A549 (cell line): ENCODE measurements around the gene PPM1H. TPM values are rescaled to one million over a fixed set of nuclear protein-coding genes. Genes with fewer than 3 reads are reported as not detected.

Experiments used
- ATAC-seq, 2 experiments: fragments of 200-7000 bp in 1 of 2; fragments of >200 bp in 1 of 2; cut with Nextera tagmentation in 1 of 2; cut with Tn5 transposase in 1 of 2; 3 replicates each; pipeline versions ENCODE4 v1.8.0 to v1.9.1; 2018 to 2020; ENCODE audit warnings: mild to moderate bottlenecking in 1 of 2, moderate library complexity in 1 of 2
- CTCF ChIA-PET: fragments of 300-600 bp; sonication (Branson Sonifier 250); formaldehyde crosslinking; extraction: SDS; loops from one replicate; lab custom pipeline; 2021; ENCODE audit warnings: antibody characterized with exemption, inconsistent platforms; lab: Yijun Ruan, JAX
- POLR2A ChIA-PET: fragments of 350-600 bp; formaldehyde crosslinking; extraction: SDS; loops from one replicate; lab custom pipeline; 2021; ENCODE audit warnings: antibody characterized with exemption, inconsistent platforms; lab: Yijun Ruan, JAX
- DNase-seq, 2 experiments: peaks; one replicate each; pipeline versions ENCODE4 v3.0.0 to v3.0.0-alpha.2; 2011 to 2016; ENCODE audit warnings: low read depth in 1 of 2, low spot score in 1 of 2
- FAIRE-seq: peaks from 2 replicates; lab custom pipeline; 2011; peaks lifted over from hg19 to GRCh38; lab: Jason Lieb, UNC
- H3K27ac ChIP-seq, 2 experiments: fragments of >200 bp; sonication (Bioruptor Twin); formaldehyde crosslinking; 3 replicates each; pipeline ENCODE4 v1.5.1; 2016 to 2017
- H3K4me1 ChIP-seq: fragments of >200 bp; sonication (Bioruptor Twin); formaldehyde crosslinking; 3 replicates; pipeline ENCODE4 v1.6.1; 2016
- H3K4me2 ChIP-seq: fragments of >200 bp; sonication (Bioruptor Twin); formaldehyde crosslinking; 3 replicates; pipeline ENCODE4 v1.6.1; 2016
- H3K4me3 ChIP-seq: fragments of >200 bp; sonication (Bioruptor Twin); formaldehyde crosslinking; 3 replicates; pipeline ENCODE4 v1.5.1; 2016
- H3K9me3 ChIP-seq: fragments of >200 bp; sonication (Bioruptor Twin); formaldehyde crosslinking; 3 replicates; pipeline ENCODE4 v1.6.1; 2016
- CBX2 ChIP-seq: fragments of 200-600 bp; sonication (generic); IDR thresholded peaks from 2 replicates; pipeline ENCODE4 v1.6.1; 2016; ENCODE audit warnings: low read depth, mild to moderate bottlenecking, borderline replicate concordance
- CEBPB ChIP-seq, 2 experiments: fragments of >200 bp in 1 of 2; sonication (Bioruptor Twin) in 1 of 2; formaldehyde crosslinking in 1 of 2; IDR thresholded peaks; 2 replicates each; pipeline ENCODE4 v1.6.1; 2012 to 2016
- CHD2 ChIP-seq: fragments of 150-350 bp; IDR thresholded peaks from 2 replicates; pipeline ENCODE4 v1.6.1; 2014; ENCODE audit warnings: low read length; ENCODE audit not compliant: partially characterized antibody
- CTCF ChIP-seq: fragments of >200 bp; sonication (Bioruptor Twin); formaldehyde crosslinking; IDR thresholded peaks from 3 replicates; pipeline ENCODE4 v1.5.1; 2016
- E2F6 ChIP-seq: IDR thresholded peaks from 2 replicates; pipeline ENCODE4 v1.6.1; 2012; ENCODE audit warnings: low read depth, borderline replicate concordance
- ELK1 ChIP-seq: fragments of 150-350 bp; IDR thresholded peaks from 2 replicates; pipeline ENCODE4 v1.6.1; 2014; ENCODE audit warnings: low read depth, mild to moderate bottlenecking, low read length
- EP300 ChIP-seq, 2 experiments: fragments of >200 bp; sonication (Bioruptor Twin); formaldehyde crosslinking; IDR thresholded peaks; 2 replicates in 1 of 2; 3 replicates in 1 of 2; pipeline ENCODE4 v1.6.1; 2016 to 2017
- FOSL2 ChIP-seq, 2 experiments: fragments of 450-650 bp in 1 of 2; fragments of >200 bp in 1 of 2; sonication (Bioruptor Twin) in 1 of 2; formaldehyde crosslinking; IDR thresholded peaks; 2 replicates each; pipeline versions ENCODE4 v1.5.0 to v1.6.1; 2016 to 2020; ENCODE audit warnings: mild to moderate bottlenecking in 1 of 2, moderate library complexity in 1 of 2
- HES2 ChIP-seq: fragments of >200 bp; sonication (Bioruptor Twin); formaldehyde crosslinking; IDR thresholded peaks from 2 replicates; pipeline ENCODE4 v1.6.1; 2016
- HOXA7 ChIP-seq: fragments of 250-450 bp; sonication (Bioruptor Pico); IDR thresholded peaks from 2 replicates; pipeline ENCODE4 v1.5.0; 2020; ENCODE audit warnings: mild to moderate bottlenecking, moderate library complexity
- HOXB13 ChIP-seq: fragments of 250-450 bp; sonication (Bioruptor Pico); IDR thresholded peaks from 2 replicates; pipeline ENCODE4 v1.5.0; 2020; ENCODE audit warnings: low read depth, mild to moderate bottlenecking, moderate library complexity
- JUN ChIP-seq, 2 experiments: fragments of >200 bp; sonication (Bioruptor Twin); formaldehyde crosslinking; IDR thresholded peaks; 2 replicates in 1 of 2; 3 replicates in 1 of 2; pipeline ENCODE4 v1.6.1; 2016 to 2017
- JUNB ChIP-seq: fragments of >200 bp; sonication (Bioruptor Twin); formaldehyde crosslinking; IDR thresholded peaks from 2 replicates; pipeline ENCODE4 v1.6.1; 2016
- MAFK ChIP-seq: fragments of 450-650 bp; IDR thresholded peaks from 2 replicates; pipeline ENCODE4 v1.6.1; 2014; ENCODE audit not compliant: partially characterized antibody
- MAZ ChIP-seq: fragments of 150-350 bp; IDR thresholded peaks from 2 replicates; pipeline ENCODE4 v1.6.1; 2014; ENCODE audit warnings: antibody characterized with exemption, low read depth, low read length, borderline replicate concordance
- MYC ChIP-seq: IDR thresholded peaks from 2 replicates; pipeline ENCODE4 v1.6.1; 2012; ENCODE audit warnings: mild to moderate bottlenecking, inconsistent platforms, low read length, improper control_type of control experiment, borderline replicate concordance
- NFE2L2 ChIP-seq: fragments of 150-350 bp; conservative IDR thresholded peaks from 2 replicates; pipeline ENCODE4 v1.6.1; 2014; ENCODE audit warnings: low read length
- RAD21 ChIP-seq, 2 experiments: fragments of >200 bp in 1 of 2; sonication (Bioruptor Twin) in 1 of 2; formaldehyde crosslinking in 1 of 2; IDR thresholded peaks in 1 of 2; conservative IDR thresholded peaks in 1 of 2; 2 replicates in 1 of 2; 3 replicates in 1 of 2; pipeline ENCODE4 v1.6.1; 2012 to 2018; ENCODE audit warnings: inconsistent platforms in 1 of 2
- RARB ChIP-seq: fragments of 250-450 bp; sonication (Bioruptor Pico); IDR thresholded peaks from 2 replicates; pipeline ENCODE4 v1.8.0; 2021; ENCODE audit warnings: mild to moderate bottlenecking, moderate library complexity
- RCOR1 ChIP-seq: fragments of 150-350 bp; IDR thresholded peaks from 2 replicates; pipeline ENCODE4 v1.6.1; 2014; ENCODE audit warnings: antibody characterized with exemption, low read length, low read depth
- RFX5 ChIP-seq: fragments of 450-650 bp; IDR thresholded peaks from 2 replicates; pipeline ENCODE4 v1.7.1; 2014; ENCODE audit warnings: antibody characterized with exemption, mild to moderate bottlenecking, moderate library complexity
- SMC3 ChIP-seq: fragments of >200 bp; sonication (Bioruptor Twin); formaldehyde crosslinking; IDR thresholded peaks from 3 replicates; pipeline ENCODE4 v1.6.1; 2018; ENCODE audit warnings: inconsistent platforms
- TFCP2L1 ChIP-seq: fragments of 250-450 bp; sonication (Bioruptor Pico); IDR thresholded peaks from 2 replicates; pipeline ENCODE4 v1.5.0; 2021; ENCODE audit warnings: mild to moderate bottlenecking
- ZFP36 ChIP-seq: fragments of 450-650 bp; IDR thresholded peaks from 2 replicates; pipeline ENCODE4 v1.6.1; 2014; ENCODE audit warnings: borderline replicate concordance; ENCODE audit not compliant: partially characterized antibody
- ZNF302 ChIP-seq: fragments of 250-450 bp; sonication (Bioruptor Pico); IDR thresholded peaks from 2 replicates; pipeline ENCODE4 v1.9.0; 2021; ENCODE audit warnings: inconsistent platforms, mild to moderate bottlenecking, moderate library complexity
- WGBS: methylation state at CpG from one replicate; pipeline ENCODE4 v1.1.6; 2017; ENCODE audit errors: missing lambda C conversion rate; 5-methylcytosine and 5-hydroxymethylcytosine counted together
- polyA plus RNA-seq, 4 experiments: library from polyadenylated mRNA; depleted of rRNA in 3 of 4; stranded (reverse); fragments of >200 nt; fragmentation: RNase III in 1 of 4; extraction: RNeasy Plus Mini Kit Qiagen cat#74134 plus additional on column Dnase treatment in 1 of 4; gene quantifications; 2 replicates in 3 of 4; 3 replicates in 1 of 4; pipeline ENCODE4 v1.2.3, GENCODE V29; 2011 to 2017

PPM1H gene
- polyA plus RNA-seq, 2 of the 4 experiments (the other 2 are of a cell fraction) = 7.8 TPM

- POLR2A ChIA-PET = no interaction called here
- Histone ChIP-seq H3K27ac (peak overlapping the region; percentile 71 to 93; a peak in 5 of 6 replicates), H3K4me3 (no peak overlapping the region), H3K4me2 (peak overlapping the region; percentile 34)
- DNase-seq (peak in 1 of 2 experiments; percentile 42), FAIRE-seq (no peak)
- WGBS = 42% methylated on average over 5 of the region's 5 CpGs
- TF ChIP-seq RARB (CRISPR knock-in tag) (no peak), FOSL2 (IDR thresholded peaks at IDR 0.05) (no peak), FOSL2 (CRISPR knock-in tag; IDR thresholded peaks at IDR 0.05) (peak; percentile 49; the same call in 1 of the 2 replicates)
- TF ChIP-seq, all 56 proteins: peak for 1
- ATAC-seq = peak; percentile 38 to 79; a peak in 3 of 6 replicates
- no peaks in the 10 kb centered on the region for H3K9me3 ChIP-seq
- CTCF ChIA-PET = interaction anchor here (1.0 to 1.9 kb wide), 6 partner anchors 10 to 330 kb away, joined by 3 to 6 read pairs (median 4); no protein-coding TSS in a partner anchor
- H3K4me1 ChIP-seq = peaks cover 64% of the 10 kb centered on the region
Observed at GRCh38 chr12:62767496-62767895, 167.5 kb downstream of the PPM1H start.

- DNase-seq (no peak), FAIRE-seq (no peak), ATAC-seq (no peak)
- Histone ChIP-seq H3K9me3 (no peaks in the 10 kb centered on the region), H3K4me2 (no peak overlapping the region), H3K27ac (peak overlapping the region; percentile 71 to 93; a peak in 5 of 6 replicates), H3K4me1 (peaks cover 71% of the 10 kb centered on the region), H3K4me3 (no peak overlapping the region)
- 96% methylated on average over 1 of the region's 1 CpG for WGBS
- POLR2A ChIA-PET = no interaction called here
- TF ChIP-seq MAFK (no peak), CEBPB (IDR thresholded peaks at IDR 0.05) (no peak), JUN (IDR thresholded peaks at IDR 0.05) (no peak), FOSL2 (IDR thresholded peaks at IDR 0.05) (no peak), FOSL2 (CRISPR knock-in tag; IDR thresholded peaks at IDR 0.05) (no peak), RFX5 (no peak), JUNB (no peak), RAD21 (conservative IDR thresholded peaks at IDR 0.05 in 1 of 2, IDR thresholded peaks at IDR 0.05 in 1 of 2) (no peak), CHD2 (no peak), ZFP36 (no peak), MAZ (no peak), ZNF302 (CRISPR knock-in tag) (no peak), NFE2L2 (no peak), EP300 (IDR thresholded peaks at IDR 0.05) (no peak), CBX2 (no peak)
- TF ChIP-seq, all 56 proteins: peak for 0
- CTCF ChIA-PET = interaction anchor here (0.8 to 1.5 kb wide), 3 partner anchors 27 to 329 kb away, joined by 3 to 4 read pairs (median 4); no protein-coding TSS in a partner anchor
Observed at GRCh38 chr12:62766496-62766895, 168.5 kb downstream of the PPM1H start.

GRCh38 chr12:62763861-62764645, 170.9 kb downstream of the PPM1H start:
- FAIRE-seq = no peak
- 95% methylated on average over 9 of the region's 9 CpGs for WGBS
- POLR2A ChIA-PET = no interaction called here
- DNase-seq = no peak
- Histone ChIP-seq H3K4me3 (no peak overlapping the region), H3K27ac (peak overlapping the region in 1 of 2 experiments; percentile 93; a peak in 3 of 6 replicates), H3K4me1 (peaks cover 71% of the 10 kb centered on the region), H3K9me3 (no peaks in the 10 kb centered on the region), H3K4me2 (no peak overlapping the region)
- TF ChIP-seq HOXB13 (no peak), ZFP36 (no peak), TFCP2L1 (CRISPR knock-in tag) (no peak), E2F6 (no peak), MYC (no peak), EP300 (IDR thresholded peaks at IDR 0.05) (no peak), HOXA7 (CRISPR knock-in tag) (no peak), RFX5 (no peak), CEBPB (IDR thresholded peaks at IDR 0.05) (no peak), SMC3 (no peak), HES2 (no peak), ELK1 (no peak), CTCF (no peak), RCOR1 (no peak)
- ATAC-seq = no peak
- CTCF ChIA-PET = interaction anchor here (1.2 to 1.4 kb wide), 2 partner anchors 30 to 183 kb away, joined by 3 to 4 read pairs; no protein-coding TSS in a partner anchor
